Adipose tissue (tissue), 3 donors: ENCODE measurements around the gene IGF1R. TPM values are rescaled to one million over a fixed set of nuclear protein-coding genes. Genes with fewer than 3 reads are reported as not detected.

Experiments used
- H3K27ac ChIP-seq: one replicate; pipeline ENCODE4 v1.5.1; 2013; ENCODE audit warnings: low read depth, low read length
- WGBS, 3 donors: extraction: QIAGEN DNeasy Blood & Tissue Kit; methylation state at CpG; one replicate each; pipeline ENCODE4 v1.1.7; 2013; 5-methylcytosine and 5-hydroxymethylcytosine counted together
- polyA plus RNA-seq, 3 donors: library from polyadenylated mRNA; stranded (reverse); fragments of 200-250 nt; gene quantifications; one replicate each; pipeline ENCODE4 v1.2.3, GENCODE V29; 2013
- donor health status: healthy with polysubstance abuse.
- donor health status: Bipolar disorder and iron deficiency.
- donor health status: healthy.

The IGF1R gene
- polyA plus RNA-seq, 3 donors = 3.9 to 5.6 (median 4.0) TPM

- 80 to 94% (median 82%) methylated on average over 4 of the region's 4 CpGs for WGBS, 3 donors
Observed at GRCh38 chr15:98813951-98814350, 165.6 kb downstream of the IGF1R start.

GRCh38 chr15:98815207-98815606, 166.9 kb downstream of the IGF1R start:
- WGBS, 3 donors = 83 to 94% (median 88%) methylated on average over 5 of the region's 5 CpGs
- no peak overlapping the region for H3K27ac ChIP-seq

More at GRCh38 chr15:98813951-98814350, 165.6 kb downstream of the IGF1R start:
- no peak overlapping the region for H3K27ac ChIP-seq

- 85 to 100% (median 94%) methylated on average over 2 of the region's 2 CpGs for WGBS, 3 donors
- H3K27ac ChIP-seq = no peak overlapping the region
Observed at GRCh38 chr15:98817745-98818144, 169.4 kb downstream of the IGF1R start.

GRCh38 chr15:98823012-98823458, 174.7 kb downstream of the IGF1R start:
- WGBS, 3 donors = 71 to 75% (median 72%) methylated on average over 2 of the region's 2 CpGs
- no peak overlapping the region for H3K27ac ChIP-seq

- no peak overlapping the region for H3K27ac ChIP-seq
Observed at GRCh38 chr15:98823616-98824015, 175.3 kb downstream of the IGF1R start.

- no peak overlapping the region for H3K27ac ChIP-seq
- 97 to 98% (median 97%) methylated on average over 10 of the region's 10 CpGs for WGBS, 3 donors
Observed at GRCh38 chr15:98824595-98824994, 176.3 kb downstream of the IGF1R start.

GRCh38 chr15:98826658-98827057, 178.3 kb downstream of the IGF1R start:
- H3K27ac ChIP-seq = no peak overlapping the region
- WGBS, 3 donors = 77 to 89% (median 85%) methylated on average over 3 of the region's 3 CpGs

- 69 to 79% (median 76%) methylated on average over 3 of the region's 3 CpGs for WGBS, 3 donors
- H3K27ac ChIP-seq = no peak overlapping the region
Observed at GRCh38 chr15:98827217-98827616, 178.9 kb downstream of the IGF1R start.

DNA sequence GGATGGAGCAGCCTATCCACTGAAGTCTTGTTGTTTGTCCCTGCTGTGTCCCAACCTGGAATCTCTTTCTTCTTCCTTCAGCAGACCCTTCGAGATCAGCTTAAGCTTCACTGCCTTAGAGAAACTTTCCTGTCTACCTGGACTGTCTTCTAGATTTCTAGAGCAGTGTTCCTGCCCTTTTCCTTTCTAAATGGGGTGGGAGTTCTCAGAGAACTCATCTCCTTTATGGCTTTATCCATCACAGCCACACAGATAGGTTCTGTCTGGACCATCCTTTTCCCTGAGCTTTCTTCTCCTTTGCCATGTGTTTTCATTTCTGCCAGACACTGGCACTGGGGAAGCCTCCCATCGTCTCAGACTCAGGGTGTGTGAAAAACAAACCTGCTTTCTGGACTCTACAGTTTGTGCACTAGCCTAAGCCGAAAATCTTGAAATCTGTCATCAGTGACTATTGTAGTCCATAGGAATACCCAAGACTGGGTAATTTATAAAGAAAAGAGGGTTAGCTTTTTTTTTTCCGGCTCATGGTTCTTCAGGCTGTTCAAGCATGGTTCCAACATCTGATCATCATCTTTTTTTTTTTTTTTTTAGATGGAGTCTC, 181.8 kb downstream of the IGF1R start:
- 94 to 99% (median 96%) methylated on average over 4 of the region's 4 CpGs for WGBS, 3 donors
- no peak overlapping the region for H3K27ac ChIP-seq

DNA sequence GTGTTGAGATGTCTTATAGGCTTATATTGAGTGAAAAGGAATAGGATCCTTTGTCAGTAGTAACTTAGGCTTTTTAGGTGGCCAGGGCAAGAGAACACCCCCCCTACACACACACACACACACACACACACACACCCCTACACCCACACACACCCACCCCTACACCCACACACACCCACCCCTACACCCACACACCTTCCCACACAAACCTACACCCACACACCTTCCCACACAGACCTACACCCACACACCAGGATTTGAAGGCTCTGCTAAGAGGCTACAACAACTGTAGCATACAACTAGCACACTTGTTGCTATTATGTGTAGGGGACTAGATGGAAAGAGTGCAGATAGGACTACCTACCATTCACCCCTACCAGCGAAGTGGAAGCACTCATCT, 186.6 kb downstream of the IGF1R start:
- 91 to 100% (median 92%) methylated on average over 1 of the region's 1 CpG for WGBS, 3 donors
- H3K27ac ChIP-seq = no peak overlapping the region

DNA sequence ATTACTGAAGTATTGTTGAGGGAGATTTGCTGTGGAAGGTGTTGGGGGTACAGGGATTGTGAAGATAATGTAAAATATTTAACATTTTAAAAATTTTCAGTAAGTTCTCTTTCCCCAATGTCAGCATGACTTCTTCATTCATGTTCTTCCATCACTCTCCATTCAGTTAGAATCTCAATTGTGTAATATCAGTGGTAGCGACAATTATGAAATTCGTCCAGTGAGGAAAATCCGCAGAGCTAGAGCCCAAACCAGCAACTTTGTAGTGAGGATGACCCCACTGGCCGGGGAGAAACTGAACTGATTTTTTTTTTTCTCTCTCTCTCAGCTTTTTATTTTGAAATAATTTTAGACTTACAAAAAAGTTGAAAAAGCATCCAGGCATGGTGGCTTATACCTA, 187.5 kb downstream of the IGF1R start:
- WGBS, 3 donors = 42 to 89% (median 52%) methylated on average over 4 of the region's 4 CpGs
- no peak overlapping the region for H3K27ac ChIP-seq

GRCh38 chr15:98838387-98839259, 190.3 kb downstream of the IGF1R start:
- WGBS, 3 donors = 75 to 86% (median 76%) methylated on average over 5 of the region's 5 CpGs
- H3K27ac ChIP-seq = no peak overlapping the region

DNA sequence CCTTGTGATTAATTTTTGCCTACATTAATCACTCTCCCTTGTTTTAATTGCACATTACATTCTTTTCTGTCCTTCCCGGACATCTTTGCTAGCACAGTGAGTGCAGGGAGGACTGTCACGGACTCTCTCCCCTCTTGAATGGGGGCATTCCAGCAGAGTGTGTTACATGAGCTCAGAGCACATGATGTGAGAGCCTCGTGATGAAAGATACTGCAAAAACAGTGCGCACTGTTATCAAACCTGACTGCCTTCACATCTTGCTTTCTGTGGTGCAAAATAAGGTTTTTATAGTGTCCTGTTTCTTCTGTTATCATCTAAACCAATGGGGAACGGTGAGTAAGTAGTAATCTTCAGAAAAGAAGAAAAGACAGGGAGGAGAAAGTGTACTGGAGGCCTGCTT, 191.7 kb downstream of the IGF1R start:
- 91 to 94% (median 93%) methylated on average over 5 of the region's 5 CpGs for WGBS, 3 donors
- H3K27ac ChIP-seq = no peak overlapping the region

GRCh38 chr15:98841419-98841970, 193.2 kb downstream of the IGF1R start:
- WGBS, 3 donors = 70 to 93% (median 80%) methylated on average over 4 of the region's 4 CpGs

GRCh38 chr15:98842192-98842972, 194.0 kb downstream of the IGF1R start:
- H3K27ac ChIP-seq = no peak overlapping the region
- 68 to 81% (median 70%) methylated on average over 6 of the region's 6 CpGs for WGBS, 3 donors

More at GRCh38 chr15:98841419-98841970, 193.2 kb downstream of the IGF1R start:
- no peak overlapping the region for H3K27ac ChIP-seq

DNA sequence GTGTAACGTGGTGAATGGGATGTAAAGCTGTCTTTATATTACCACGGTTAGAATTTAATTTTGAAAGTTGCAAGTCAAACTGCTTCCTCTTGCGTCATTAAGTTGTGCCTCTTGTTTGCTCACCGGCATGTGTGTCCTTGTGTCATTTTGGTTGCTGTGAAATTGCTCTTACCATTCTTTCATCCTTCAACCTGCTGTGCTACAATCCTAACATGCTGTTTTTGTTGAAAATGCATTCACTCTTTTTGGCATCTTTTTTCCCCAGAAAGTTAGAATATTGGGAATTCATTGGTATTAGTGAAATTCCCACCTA, 194.6 kb downstream of the IGF1R start:
- 64 to 82% (median 66%) methylated on average over 4 of the region's 4 CpGs for WGBS, 3 donors
- no peak overlapping the region for H3K27ac ChIP-seq

- no peak overlapping the region for H3K27ac ChIP-seq
- 25 to 88% (median 84%) methylated on average over 4 of the region's 4 CpGs for WGBS, 3 donors
Observed at GRCh38 chr15:98843844-98844243, 195.5 kb downstream of the IGF1R start.

GRCh38 chr15:98844261-98844660, 195.9 kb downstream of the IGF1R start:
- WGBS, 3 donors = 20 to 65% (median 51%) methylated on average over 3 of the region's 3 CpGs

More at GRCh38 chr15:98844261-98844660, 195.9 kb downstream of the IGF1R start:
- no peak overlapping the region for H3K27ac ChIP-seq
